K562 (cell line): ENCODE data around the gene DEDD. TPM values are rescaled to one million over a fixed set of nuclear protein-coding genes. Genes with fewer than 3 reads are reported as not detected.

Source experiments
- ATAC-seq: fragments of 200-7000 bp; cut with Tn5 transposase; 3 replicates; pipeline ENCODE4 v1.9.1; 2020; ENCODE audit warnings: moderate library complexity
- BruUV-seq: library from RNA; stranded (reverse); fragments of 400-500 nt; replicated peaks from 2 replicates; lab custom pipeline; 2021; lab: Mats Ljungman, UMichigan
- CTCF ChIA-PET: fragments of 300-600 bp; formaldehyde crosslinking; extraction: SDS; loops from one replicate; lab custom pipeline; 2021; ENCODE audit warnings: low intra/inter-chr PET ratio; lab: Yijun Ruan, JAX
- POLR2A ChIA-PET: fragments of 300-600, 350-650 bp; sonication (Branson Sonifier 250); formaldehyde crosslinking; extraction: SDS; loops from one replicate; lab custom pipeline; 2021; ENCODE audit warnings: antibody characterized with exemption, inconsistent platforms; lab: Yijun Ruan, JAX
- DNase-seq, 4 experiments: peaks; one replicate each; pipeline versions ENCODE4 v3.0.0 to v3.0.0-alpha.2; 2011 to 2018; ENCODE audit warnings: low spot score in 3 of 4, mixed read lengths in 3 of 4; ENCODE audit errors: extremely low read depth in 1 of 4
- FAIRE-seq: peaks from 2 replicates; lab custom pipeline; 2011; peaks lifted over from hg19 to GRCh38; lab: Jason Lieb, UNC
- H2AFZ ChIP-seq: 2 replicates; pipeline ENCODE4 v1.6.0; 2011; ENCODE audit warnings: low read depth, low read length, control low read depth, inconsistent platforms
- H3K27ac ChIP-seq: fragments of 200-600 bp; 3 replicates; pipeline ENCODE4 v1.8.0; 2011; ENCODE audit warnings: low read depth, mild to moderate bottlenecking, control low read depth, inconsistent platforms, low read length, moderate library complexity, mixed read lengths; ENCODE audit errors: extremely low read depth
- H3K27me3 ChIP-seq, 2 experiments: fragments of 300-600 bp in 1 of 2; 2 replicates in 1 of 2; 3 replicates in 1 of 2; pipeline versions ENCODE4 v1.6.0 to v1.8.0; 2011; ENCODE audit warnings: inconsistent platforms in 2 of 2, low read length in 2 of 2, mild to moderate bottlenecking in 1 of 2, mixed read lengths in 1 of 2, moderate library complexity in 1 of 2; ENCODE audit not compliant: control insufficient read depth in 2 of 2, insufficient read depth in 2 of 2
- H3K36me3 ChIP-seq: fragments of 300-600 bp; 3 replicates; pipeline ENCODE4 v1.8.0; 2011; ENCODE audit warnings: mild to moderate bottlenecking, low read length, inconsistent platforms; ENCODE audit not compliant: control insufficient read depth, insufficient read depth
- H3K4me1 ChIP-seq, 2 experiments: fragments of 200-600 bp in 1 of 2; replicated peaks in 1 of 2; 2 replicates in 1 of 2; 3 replicates in 1 of 2; pipeline versions ENCODE4 v1.5.1 to v1.8.0; 2011; ENCODE audit warnings: inconsistent platforms in 2 of 2, low read length in 2 of 2, mild to moderate bottlenecking in 1 of 2, mixed read lengths in 1 of 2, moderate library complexity in 1 of 2; ENCODE audit not compliant: control insufficient read depth in 2 of 2, insufficient read depth in 2 of 2
- H3K4me2 ChIP-seq: 2 replicates; pipeline ENCODE4 v1.6.1; 2011; ENCODE audit warnings: low read length, control low read depth, inconsistent platforms, mixed read lengths; ENCODE audit not compliant: insufficient read depth
- H3K4me3 ChIP-seq: fragments of 200-600 bp; sonication (generic), shearing (Covaris generic); 2 replicates; pipeline ENCODE4 v1.5.1; 2016; ENCODE audit warnings: control low read depth, inconsistent platforms
- H3K79me2 ChIP-seq: fragments of 200-600 bp; 3 replicates; pipeline ENCODE4 v1.8.0; 2011; ENCODE audit warnings: low read length, inconsistent platforms; ENCODE audit not compliant: control insufficient read depth, insufficient read depth
- H3K9ac ChIP-seq, 2 experiments: 2 replicates each; pipeline versions ENCODE4 v1.6.0 to v1.6.1; 2011; ENCODE audit warnings: low read depth in 2 of 2, low read length in 2 of 2, control low read depth in 1 of 2, inconsistent platforms in 1 of 2, mild to moderate bottlenecking in 1 of 2, mixed read lengths in 1 of 2; ENCODE audit not compliant: insufficient read depth in 1 of 2
- H3K9me1 ChIP-seq: one replicate; pipeline ENCODE4 v1.6.0; 2011; ENCODE audit warnings: inconsistent platforms, mild to moderate bottlenecking, low read length, moderate library complexity; ENCODE audit not compliant: control insufficient read depth, insufficient read depth
- H3K9me3 ChIP-seq: replicated peaks from 2 replicates; pipeline ENCODE4 v1.5.1; 2011; ENCODE audit warnings: low read depth, low read length, inconsistent platforms; ENCODE audit not compliant: control insufficient read depth, insufficient read depth
- H4K20me1 ChIP-seq: replicated peaks from 2 replicates; pipeline ENCODE4 v1.6.1; 2011; ENCODE audit warnings: low read length, inconsistent platforms, mixed read lengths; ENCODE audit not compliant: control insufficient read depth, insufficient read depth
- ATF7 ChIP-seq: fragments of 450-650 bp; IDR thresholded peaks from 2 replicates; pipeline ENCODE4 v1.7.1; 2014; ENCODE audit warnings: mild to moderate bottlenecking, moderate library complexity
- CBX8 ChIP-seq: fragments of 200-600 bp; sonication (generic); IDR thresholded peaks from 2 replicates; pipeline ENCODE4 v1.6.1; 2012; ENCODE audit warnings: borderline replicate concordance, mixed run types, low read depth, mild to moderate bottlenecking, moderate library complexity, mixed read lengths, low read length, control low read depth, inconsistent platforms; ENCODE audit not compliant: poor library complexity, severe bottlenecking; ENCODE audit errors: extremely low read depth
- CREB1 ChIP-seq, 2 experiments: sonication (generic) in 1 of 2; formaldehyde crosslinking in 1 of 2; IDR thresholded peaks; 2 replicates each; pipeline versions ENCODE4 v1.6.1 to v1.8.0; 2012 to 2022; ENCODE audit warnings: inconsistent platforms in 1 of 2, mild to moderate bottlenecking in 1 of 2, missing genetic modification reagents in 1 of 2, moderate library complexity in 1 of 2
- DACH1 ChIP-seq: fragments of 450-650 bp; IDR thresholded peaks from 2 replicates; pipeline ENCODE4 v1.6.1; 2018; ENCODE audit not compliant: partially characterized antibody
- HDGF ChIP-seq: fragments of 450-650 bp; IDR thresholded peaks from 2 replicates; pipeline ENCODE4 v1.6.1; 2016
- HOXB6 ChIP-seq: fragments of 250-450 bp; sonication (Bioruptor Pico); IDR thresholded peaks from 2 replicates; pipeline ENCODE4 v1.5.1; 2022; ENCODE audit warnings: mild to moderate bottlenecking, borderline replicate concordance
- IRF1 ChIP-seq: sonication (generic); formaldehyde crosslinking; IDR thresholded peaks from 2 replicates; pipeline ENCODE4 v1.8.0; 2022; ENCODE audit warnings: missing genetic modification reagents, mild to moderate bottlenecking, borderline replicate concordance
- JUN ChIP-seq, 2 experiments: sonication (generic) in 1 of 2; formaldehyde crosslinking in 1 of 2; IDR thresholded peaks; 2 replicates each; pipeline versions ENCODE4 v1.6.1 to v1.8.0; 2012 to 2022; ENCODE audit warnings: borderline replicate concordance in 2 of 2, mild to moderate bottlenecking in 2 of 2, improper control_type of control experiment in 1 of 2, low read depth in 1 of 2, low read length in 1 of 2, missing genetic modification reagents in 1 of 2
- MCM7 ChIP-seq, 2 experiments: fragments of 450-650 bp; IDR thresholded peaks; 2 replicates each; pipeline ENCODE4 v1.6.1; 2016 to 2018
- MTA3 ChIP-seq: fragments of 450-650 bp; formaldehyde crosslinking; IDR thresholded peaks from 2 replicates; pipeline ENCODE4 v1.6.1; 2017; ENCODE audit warnings: mild to moderate bottlenecking, borderline replicate concordance
- PHF20 ChIP-seq: fragments of 450-650 bp; IDR thresholded peaks from 2 replicates; pipeline ENCODE4 v1.6.1; 2018; ENCODE audit not compliant: partially characterized antibody
- POLR2AphosphoS2 ChIP-seq: IDR thresholded peaks from 2 replicates; pipeline ENCODE4 v1.6.1; 2012; ENCODE audit warnings: low read length, improper control_type of control experiment
- RBM15 ChIP-seq: fragments of 200-400 bp; formaldehyde crosslinking; IDR thresholded peaks from 2 replicates; pipeline ENCODE4 v1.6.1; 2018; ENCODE audit warnings: mild to moderate bottlenecking, low read length, moderate library complexity; ENCODE audit not compliant: insufficient read depth
- SRSF3 ChIP-seq: fragments of 200-400 bp; formaldehyde crosslinking; IDR thresholded peaks from 2 replicates; pipeline ENCODE4 v1.6.1; 2016; ENCODE audit warnings: mild to moderate bottlenecking, low read length, moderate library complexity; ENCODE audit not compliant: insufficient read depth
- SRSF7 ChIP-seq: fragments of 200-400 bp; formaldehyde crosslinking; optimal IDR thresholded peaks from 2 replicates; pipeline ENCODE3; 2017; ENCODE audit warnings: mild to moderate bottlenecking, low read depth, low read length
- ZNF3 ChIP-seq: fragments of 250-450 bp; sonication (Bioruptor Pico); IDR thresholded peaks from 2 replicates; pipeline ENCODE4 v1.5.0; 2021; ENCODE audit warnings: mild to moderate bottlenecking, moderate library complexity
- ZNF398 ChIP-seq: fragments of 250-450 bp; sonication (Bioruptor Pico); IDR thresholded peaks from 2 replicates; pipeline ENCODE4 v1.8.0; 2021; ENCODE audit warnings: moderate library complexity, mild to moderate bottlenecking, inconsistent platforms
- ZNF699 ChIP-seq: fragments of 250-450 bp; sonication (Bioruptor Pico); IDR thresholded peaks from 2 replicates; pipeline ENCODE4 v1.8.0; 2021; ENCODE audit warnings: mild to moderate bottlenecking, moderate library complexity; ENCODE audit not compliant: insufficient replicate concordance
- WGBS: fragments of 100-300 bp; shearing (Covaris generic); methylation state at CpG from one replicate; pipeline ENCODE4 v1.1.6; 2016; ENCODE audit warnings: low coverage, mixed read lengths; ENCODE audit not compliant: insufficient coverage; ENCODE audit errors: missing lambda C conversion rate; 5-methylcytosine and 5-hydroxymethylcytosine counted together
- in situ Hi-C: fragments of 300-500 bp; cut with MboI; formaldehyde crosslinking; loops from 4 replicates; pipeline ENCODE4 v1.15.0; 2018; ENCODE audit warnings: inconsistent platforms, mixed read lengths
- intact Hi-C: fragments of 100-400 bp; cut with micrococcal nuclease; formaldehyde crosslinking; loops from 2 replicates; pipeline ENCODE4 v1.14.2; 2022
- polyA plus RNA-seq, 8 experiments: library from polyadenylated mRNA; depleted of rRNA in 4 of 8; stranded (reverse) in 5 of 8; unstranded in 3 of 8; fragments of >200 nt; fragmentation: Nextera tagmentation in 2 of 8; fragmentation: Illumina TruSeq in 1 of 8; extraction: Ambion mirVana in 2 of 8; extraction: Trizol in 1 of 8; gene quantifications; 2 replicates each; pipeline versions ENCODE4 v1.2.1 to v1.2.3, GENCODE V29; 2011 to 2014; ENCODE audit warnings: inconsistent platforms in 1 of 8, missing spikeins in 1 of 8
- total RNA-seq, 7 experiments: library from RNA; depleted of rRNA in 6 of 7; stranded (reverse); fragments of >200 nt in 6 of 7; fragmentation: Illumina TruSeq in 2 of 7; extraction: Trizol in 2 of 7; gene quantifications; 2 replicates each; pipeline versions ENCODE4 v1.2.1 to v1.2.3, GENCODE V29; 2011 to 2021; ENCODE audit warnings: low replicate concordance in 1 of 7

DEDD gene
- total and polyA plus RNA-seq, 9 of the 15 experiments (the other 6 are each of a cell fraction or from before 2014, with no cell fraction given): 11.6 to 41.0 (median 16.8) TPM

- no peak for TF ChIP-seq SRSF3
- TF ChIP-seq ATF7: peak; percentile 91
- no peak for TF ChIP-seq HDGF
- no peak for TF ChIP-seq PHF20
- TF ChIP-seq RBM15: no peak
- TF ChIP-seq DACH1: no peak
- TF ChIP-seq CBX8: no peak
These were observed 57.6 kb downstream of the DEDD start (continued) for GRCh38 chr1:161074676-161075368.

DNA sequence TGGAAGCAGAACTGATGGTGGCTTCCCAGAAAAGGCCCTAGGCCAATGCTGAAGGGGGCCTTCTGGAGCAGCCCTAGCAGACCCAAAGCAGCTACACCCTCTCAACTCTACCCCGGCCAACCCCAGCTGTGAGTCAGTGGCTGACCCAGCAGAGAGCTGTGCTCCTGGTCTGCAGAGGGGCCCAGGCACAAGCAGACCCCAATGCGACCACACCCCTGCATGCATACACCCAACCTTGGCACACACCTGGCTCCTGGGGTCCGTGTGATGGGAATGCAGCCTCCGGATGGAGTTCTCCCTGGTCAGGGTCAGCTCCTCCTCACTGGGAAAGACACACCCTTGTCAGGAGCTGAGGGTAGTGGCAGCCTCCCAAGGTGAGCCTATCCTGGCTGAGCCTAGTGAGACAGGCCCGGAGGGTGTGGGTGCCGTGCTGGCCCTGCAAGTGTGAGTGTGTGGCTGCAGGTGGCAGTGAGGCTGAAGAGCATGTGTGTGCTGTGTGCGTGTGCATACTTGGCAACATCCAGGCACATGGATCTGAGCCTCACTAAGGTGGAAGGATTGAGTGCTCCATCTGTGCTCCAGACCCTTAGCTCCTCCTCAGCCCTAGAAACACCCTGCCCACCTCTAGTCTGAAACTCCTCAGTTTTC, 58.9 kb downstream of the DEDD start:
- Histone ChIP-seq H3K4me3 (no peak overlapping the region), H3K4me1 (peaks cover 14 to 27% of the 10 kb centered on the region in 2 experiments), H3K4me2 (no peak overlapping the region), H3K9me3 (no peaks in the 10 kb centered on the region), H3K9ac (no peak overlapping the region), H3K27ac (no peak overlapping the region), H2AFZ (no peak overlapping the region), H3K79me2 (no peaks in the 10 kb centered on the region), H4K20me1 (no peaks in the 10 kb centered on the region), H3K27me3 (no peaks in the 10 kb centered on the region), H3K36me3 (no peaks in the 10 kb centered on the region), H3K9me1 (no peaks in the 10 kb centered on the region)
- no peak for FAIRE-seq
- ChIA-PET CTCF (no interaction called here), POLR2A (interaction anchor here (0.6 to 1.9 kb wide), 7 partner anchors 12 to 449 kb away, joined by 3 to 8 read pairs (median 3); partner anchors contain the start of gene DEDD)
- peak; percentile 43 for ATAC-seq
- no peak for DNase-seq
- intact Hi-C loops (loop anchor here (10.0 kb wide), 1 partner anchor 61 kb away; the partner anchor contains the start of gene DEDD), in situ Hi-C loops (no loop called here)
- 55% methylated on average over 7 of the region's 7 CpGs for WGBS
- no TSS peak for BruUV-seq
- TF ChIP-seq ZNF3 (CRISPR knock-in tag) (no peak), ZNF699 (no peak), ZNF398 (CRISPR knock-in tag) (no peak), MCM7 (IDR thresholded peaks at IDR 0.05) (no peak), POLR2AphosphoS2 (no peak), CREB1 (IDR thresholded peaks at IDR 0.05) (no peak), CREB1 (CRISPR knock-in tag; IDR thresholded peaks at IDR 0.05) (no peak), IRF1 (CRISPR knock-in tag) (no peak), MTA3 (no peak), HOXB6 (no peak), SRSF7 (no peak), JUN (IDR thresholded peaks at IDR 0.05; ENCODE audit: borderline replicate concordance, low read depth, low read length) (no peak), JUN (CRISPR knock-in tag; IDR thresholded peaks at IDR 0.05; ENCODE audit: borderline replicate concordance) (no peak)
